Stimulated activated naive CD8-positive, alpha-beta T cell treated with anti-CD3 and anti-CD28 coated beads, Interleukin-15, Interleukin-2, amounts not matched to agents 100 ng/mL and 50 ng/mL, for 24 hours (primary cell): ENCODE measurements around the gene MGAT4B.
A peak's percentile ranks its signal among the peaks of the same experiment; 100 is the strongest.
"Not testable (repeated sequence)": the region's sequence is repeated elsewhere in the genome, so short reads cannot be mapped to it uniquely, and the experiment has no call there.

Source experiments
- H3K27ac Mint-ChIP-seq: one replicate; pipeline ENCODE4 v1.8.0; 2021; ENCODE audit warnings: mild to moderate bottlenecking, mixed read lengths
- H3K27me3 Mint-ChIP-seq: one replicate; pipeline ENCODE4 v1.8.0; 2021; ENCODE audit warnings: mixed read lengths
- H3K36me3 Mint-ChIP-seq: one replicate; pipeline ENCODE4 v1.8.0; 2021; ENCODE audit warnings: low read depth, mixed read lengths
- H3K4me1 Mint-ChIP-seq: one replicate; pipeline ENCODE4 v1.8.0; 2021; ENCODE audit warnings: low read depth, mixed read lengths
- H3K4me3 Mint-ChIP-seq: one replicate; pipeline ENCODE4 v1.8.0; 2021; ENCODE audit warnings: mild to moderate bottlenecking, mixed read lengths
- H3K9me3 Mint-ChIP-seq: one replicate; pipeline ENCODE4 v1.8.0; 2021; ENCODE audit warnings: mixed read lengths

The MGAT4B gene

DNA sequence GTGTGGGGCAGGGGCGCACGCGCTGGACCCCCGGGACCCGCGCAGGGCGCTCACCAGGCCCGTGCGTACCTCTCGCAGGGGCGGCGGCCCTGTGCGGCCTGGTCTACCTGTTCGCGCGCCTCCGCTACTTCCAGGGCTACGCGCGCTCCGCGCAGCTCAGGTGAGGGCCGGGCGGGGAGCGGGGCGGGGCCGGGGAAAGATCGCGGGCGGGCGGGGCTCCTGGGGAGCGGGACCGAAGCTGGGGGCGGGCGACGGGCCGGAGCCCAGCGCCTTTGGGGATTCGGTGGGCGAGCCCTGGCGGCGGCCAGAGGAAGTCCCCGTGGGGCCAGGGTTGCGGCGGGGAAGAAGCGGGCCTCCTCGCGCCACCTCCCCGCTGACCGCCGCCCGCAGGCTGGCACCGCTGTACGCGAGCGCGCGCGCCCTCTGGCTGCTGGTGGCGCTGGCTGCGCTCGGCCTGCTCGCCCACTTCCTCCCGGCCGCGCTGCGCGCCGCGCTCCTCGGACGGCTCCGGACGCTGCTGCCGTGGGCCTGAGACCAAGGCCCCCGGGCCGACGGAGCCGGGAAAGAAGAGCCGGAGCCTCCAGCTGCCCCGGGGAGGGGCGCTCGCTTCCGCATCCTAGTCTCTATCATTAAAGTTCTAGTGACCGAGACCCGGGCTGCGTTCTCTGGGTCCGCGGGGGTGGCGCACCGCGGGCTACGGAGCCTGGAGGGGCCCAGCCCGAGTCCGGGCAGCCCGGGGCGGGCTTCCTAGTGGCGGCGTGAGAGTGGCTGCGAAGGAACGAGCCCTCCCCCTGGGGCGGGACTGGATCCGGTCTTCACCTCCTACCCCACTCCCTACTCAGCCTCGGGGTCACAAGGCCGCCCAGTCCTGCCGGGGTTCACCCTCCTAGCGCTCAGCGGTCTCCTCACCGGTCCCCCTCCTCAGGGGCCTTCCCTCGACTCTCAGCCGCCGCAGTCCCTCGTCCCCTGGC, 10.5 kb downstream of the MGAT4B start:
- Mint-ChIP-seq H3K4me1 (peaks cover 26% of the 10 kb centered on the region), H3K27me3 (no peaks in the 10 kb centered on the region), H3K27ac (no peak overlapping the region), H3K36me3 (peaks cover 18% of the 10 kb centered on the region), H3K4me3 (peak overlapping the region; percentile 55), H3K9me3 (no peaks in the 10 kb centered on the region)

- Mint-ChIP-seq H3K27ac (no peak overlapping the region), H3K9me3 (no peaks in the 10 kb centered on the region), H3K27me3 (no peaks in the 10 kb centered on the region), H3K36me3 (peaks cover 18% of the 10 kb centered on the region), H3K4me3 (peak overlapping the region; percentile 55), H3K4me1 (peaks cover 26% of the 10 kb centered on the region)
Measured at GRCh38 chr5:179795049-179795862, 11.4 kb downstream of the MGAT4B start.

DNA sequence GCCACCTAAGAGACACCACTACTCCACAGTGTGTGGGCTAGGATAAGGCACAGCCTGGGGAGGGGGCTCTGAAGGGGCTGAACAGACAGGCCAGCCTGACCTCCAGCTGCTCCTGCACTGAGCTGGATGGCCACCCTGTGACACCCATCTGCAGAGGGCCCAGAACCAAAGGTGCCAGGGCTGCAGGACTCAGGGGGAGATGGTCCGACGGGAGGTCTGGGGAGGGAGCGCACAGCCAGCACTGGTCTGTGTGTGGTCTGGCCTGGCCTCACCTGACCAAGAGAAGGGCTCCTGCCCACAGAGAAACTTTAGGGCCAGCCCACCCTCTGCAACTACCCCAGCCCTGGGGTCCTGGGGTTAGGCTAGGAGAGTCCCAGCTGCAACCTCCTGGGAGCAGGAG, 12.1 kb downstream of the MGAT4B start:
- no peaks in the 10 kb centered on the region for H3K27me3 Mint-ChIP-seq
- no peaks in the 10 kb centered on the region for H3K9me3 Mint-ChIP-seq
- H3K36me3 Mint-ChIP-seq: peaks cover 13% of the 10 kb centered on the region
- H3K4me3 Mint-ChIP-seq: peak overlapping the region; percentile 55
- H3K4me1 Mint-ChIP-seq: peaks cover 26% of the 10 kb centered on the region
- H3K27ac Mint-ChIP-seq: no peak overlapping the region

DNA sequence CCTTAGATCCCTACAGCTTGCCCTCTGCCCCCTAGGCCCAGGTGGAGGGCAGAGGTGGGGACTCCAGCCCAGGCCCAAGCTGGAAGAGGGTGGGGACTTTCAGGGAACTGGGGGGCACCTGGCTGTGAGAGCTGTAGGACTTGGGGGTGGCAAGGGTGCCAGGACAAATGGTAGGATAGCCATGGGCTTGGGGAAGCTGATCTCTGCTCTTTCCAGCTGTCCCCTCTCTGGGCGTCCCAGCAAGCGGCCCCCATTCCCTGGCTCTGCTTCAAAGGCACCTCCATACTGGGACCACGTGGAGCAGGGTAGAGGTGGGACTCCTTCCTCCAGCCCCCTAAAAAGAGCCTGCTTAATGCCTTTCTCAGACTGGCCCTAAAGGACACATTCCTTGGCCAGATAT, 12.5 kb downstream of the MGAT4B start:
- Mint-ChIP-seq H3K4me1 (peaks cover 26% of the 10 kb centered on the region), H3K27me3 (no peaks in the 10 kb centered on the region), H3K36me3 (peaks cover 9% of the 10 kb centered on the region), H3K4me3 (no peak overlapping the region), H3K27ac (no peak overlapping the region), H3K9me3 (no peaks in the 10 kb centered on the region)

GRCh38 chr5:179793468-179794139, 13.1 kb downstream of the MGAT4B start, which contains the start of gene LTC4S:
Gene LTC4S, plus strand, starts transcription at chr5:179793986. Its CDS starts 95 bp downstream, at chr5:179794081.
- no peak within 1 kb of the TSS for H3K27ac Mint-ChIP-seq
- H3K4me1 Mint-ChIP-seq: peaks cover 26% of the 10 kb centered on the region
- H3K36me3 Mint-ChIP-seq: peaks cover 5% of the 10 kb centered on the region
- H3K9me3 Mint-ChIP-seq: no peaks in the 10 kb centered on the region
- no peaks in the 10 kb centered on the region for H3K27me3 Mint-ChIP-seq
- H3K4me3 Mint-ChIP-seq: peak within 1 kb of the TSS; percentile 55

- Mint-ChIP-seq H3K4me3 (no peak overlapping the region), H3K4me1 (peaks cover 26% of the 10 kb centered on the region), H3K9me3 (no peaks in the 10 kb centered on the region), H3K36me3 (peaks cover 5% of the 10 kb centered on the region), H3K27ac (no peak overlapping the region), H3K27me3 (no peaks in the 10 kb centered on the region)
Measured at GRCh38 chr5:179792612-179793467, 13.8 kb downstream of the MGAT4B start.

DNA sequence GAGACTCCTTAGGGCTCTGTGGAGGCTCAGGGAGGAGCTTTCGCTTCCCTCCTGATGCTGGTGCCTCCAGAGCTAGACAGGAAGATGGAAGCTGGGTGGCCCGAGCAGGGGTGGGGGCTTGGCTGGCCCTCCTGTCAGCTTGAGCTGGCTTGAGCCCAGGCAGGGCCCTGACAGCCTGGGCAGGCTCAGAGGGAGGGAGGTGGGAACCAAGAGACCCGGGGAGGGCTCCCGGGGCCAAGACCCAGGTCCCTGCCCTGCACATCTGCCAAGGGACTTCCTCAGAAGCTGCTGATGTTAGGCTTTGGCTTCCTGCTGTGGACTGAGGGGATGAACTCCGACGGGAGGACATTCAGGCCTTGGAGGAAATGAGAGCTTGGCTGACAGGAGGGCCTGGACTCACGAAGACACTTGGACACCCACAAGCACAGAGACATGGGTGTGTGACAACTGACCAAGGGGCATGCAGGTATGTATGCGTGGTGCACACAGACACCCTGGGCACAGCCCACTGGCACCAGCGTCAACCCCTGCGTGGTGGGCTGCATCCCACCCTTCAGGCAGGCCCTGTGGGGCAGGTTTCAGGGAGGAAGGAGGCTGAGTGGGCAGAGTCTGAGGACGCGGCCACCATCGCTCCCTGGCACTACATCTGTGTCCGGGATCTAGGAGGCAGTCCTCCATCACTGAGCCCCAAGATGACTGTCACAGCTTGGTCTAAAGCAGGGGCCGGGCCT, 14.6 kb downstream of the MGAT4B start:
- H3K4me3 Mint-ChIP-seq: no peak overlapping the region
- no peaks in the 10 kb centered on the region for H3K9me3 Mint-ChIP-seq
- peaks cover 26% of the 10 kb centered on the region for H3K4me1 Mint-ChIP-seq
- H3K27ac Mint-ChIP-seq: no peak overlapping the region
- H3K36me3 Mint-ChIP-seq: peaks cover 4% of the 10 kb centered on the region
- H3K27me3 Mint-ChIP-seq: no peaks in the 10 kb centered on the region

DNA sequence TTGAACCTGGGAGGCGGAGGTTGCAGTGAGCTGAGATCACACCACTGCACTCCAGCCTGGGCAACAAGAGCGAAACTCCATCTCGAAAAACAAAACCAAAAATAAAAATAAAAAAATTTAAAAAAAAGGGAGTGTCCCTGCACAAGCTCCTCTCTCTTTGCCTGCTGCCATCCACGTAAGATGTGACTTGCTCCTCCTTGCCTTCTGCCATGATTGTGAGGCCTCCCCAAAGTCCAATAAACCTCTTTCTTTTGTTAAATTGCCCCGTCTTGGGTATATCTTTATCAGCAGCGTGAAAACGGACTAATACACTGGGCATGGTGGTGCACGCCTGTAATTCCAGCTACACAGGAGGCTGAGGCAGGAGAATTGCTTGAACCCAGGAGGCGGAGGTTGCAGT, 17.4 kb downstream of the MGAT4B start:
- H3K36me3 Mint-ChIP-seq, H3K27me3 Mint-ChIP-seq, H3K27ac Mint-ChIP-seq, H3K9me3 Mint-ChIP-seq, H3K4me3 Mint-ChIP-seq: not testable (repeated sequence)
- peaks cover 13% of the 10 kb centered on the region for H3K4me1 Mint-ChIP-seq

DNA sequence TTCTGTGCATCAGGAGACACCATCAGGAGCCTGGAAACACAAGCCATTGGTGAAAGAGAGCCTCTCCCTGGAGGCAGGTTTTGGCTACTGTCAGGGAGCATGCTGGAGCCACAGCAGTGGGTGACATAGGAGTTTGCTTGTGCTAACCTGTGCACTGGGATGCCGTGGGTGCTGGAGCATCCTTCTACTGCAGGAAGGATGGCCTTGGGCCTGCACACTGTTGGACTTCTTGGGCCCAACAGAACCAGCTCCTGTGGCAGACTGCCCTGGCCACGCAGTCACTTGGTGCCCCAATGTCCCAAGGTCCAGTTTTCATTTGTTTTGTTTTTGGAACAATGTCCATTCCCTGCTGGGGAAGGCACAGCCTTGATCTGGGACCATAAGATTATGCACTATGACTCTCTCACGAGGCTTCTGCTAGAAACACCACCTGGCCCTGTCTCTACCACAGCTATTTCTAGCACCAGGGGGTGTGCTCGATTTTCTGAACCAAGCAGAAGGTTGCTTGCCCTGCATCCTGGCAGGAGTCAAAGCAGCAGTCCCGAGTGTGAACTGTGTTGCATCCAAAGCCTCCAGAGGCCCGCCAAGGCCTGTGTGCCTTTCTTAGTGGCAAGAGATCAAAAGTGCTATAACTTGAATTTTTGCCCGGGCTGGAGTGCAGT, 18.3 kb downstream of the MGAT4B start:
- Mint-ChIP-seq H3K9me3 (no peaks in the 10 kb centered on the region), H3K27me3 (no peaks in the 10 kb centered on the region), H3K4me1 (peaks cover 4% of the 10 kb centered on the region), H3K36me3 (no peaks in the 10 kb centered on the region), H3K27ac (no peak overlapping the region), H3K4me3 (no peak overlapping the region)

DNA sequence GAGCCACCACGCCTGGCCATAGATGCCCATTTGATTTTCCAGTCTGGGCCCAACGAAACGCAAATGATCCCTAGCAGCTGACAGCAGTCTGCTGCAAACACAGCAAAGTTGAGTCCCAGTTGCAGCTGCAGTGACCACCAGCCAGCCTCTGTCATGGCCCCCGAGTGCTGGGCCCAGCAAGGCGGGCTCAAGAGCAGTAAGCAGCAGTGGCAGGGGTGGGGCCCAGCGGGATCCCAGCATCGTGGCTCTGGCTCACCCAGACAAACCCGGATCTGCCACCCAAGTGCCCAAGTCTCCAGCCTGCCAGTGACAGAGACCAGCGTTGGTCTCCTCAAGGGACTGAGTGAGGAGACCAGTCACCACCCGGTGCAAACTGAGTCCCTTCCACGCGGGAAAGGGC, 19.8 kb downstream of the MGAT4B start:
- no peak overlapping the region for H3K27ac Mint-ChIP-seq
- no peaks in the 10 kb centered on the region for H3K27me3 Mint-ChIP-seq
- no peaks in the 10 kb centered on the region for H3K4me1 Mint-ChIP-seq
- H3K9me3 Mint-ChIP-seq: no peaks in the 10 kb centered on the region
- H3K4me3 Mint-ChIP-seq: no peak overlapping the region
- H3K36me3 Mint-ChIP-seq: no peaks in the 10 kb centered on the region

GRCh38 chr5:179783128-179783527, 23.5 kb downstream of the MGAT4B start:
- H3K36me3 Mint-ChIP-seq: peaks cover 9% of the 10 kb centered on the region
- H3K4me1 Mint-ChIP-seq: no peaks in the 10 kb centered on the region
- H3K27me3 Mint-ChIP-seq: no peaks in the 10 kb centered on the region
- H3K9me3 Mint-ChIP-seq: no peaks in the 10 kb centered on the region
- no peak overlapping the region for H3K4me3 Mint-ChIP-seq
- H3K27ac Mint-ChIP-seq: no peak overlapping the region

- no peaks in the 10 kb centered on the region for H3K4me1 Mint-ChIP-seq
- no peak overlapping the region for H3K27ac Mint-ChIP-seq
- H3K9me3 Mint-ChIP-seq: no peaks in the 10 kb centered on the region
- peaks cover 9% of the 10 kb centered on the region for H3K36me3 Mint-ChIP-seq
- H3K4me3 Mint-ChIP-seq: no peak overlapping the region
- no peaks in the 10 kb centered on the region for H3K27me3 Mint-ChIP-seq
Measured at GRCh38 chr5:179781846-179782245, 24.8 kb downstream of the MGAT4B start.

- Mint-ChIP-seq H3K9me3 (no peaks in the 10 kb centered on the region), H3K4me3 (no peak overlapping the region), H3K27ac (no peak overlapping the region), H3K36me3 (peaks cover 17% of the 10 kb centered on the region), H3K4me1 (no peaks in the 10 kb centered on the region), H3K27me3 (no peaks in the 10 kb centered on the region)
Measured at GRCh38 chr5:179780362-179780761, 26.3 kb downstream of the MGAT4B start.
